ENCODE measurements around the gene MYEOV. TPM values are rescaled to one million over a fixed set of nuclear protein-coding genes. Genes with fewer than 3 reads are reported as not detected.

The MYEOV gene
- total and polyA plus RNA-seq, 9 of the 15 experiments (the other 6 are each of a cell fraction or from before 2014, with no cell fraction given), result 10.2 to 133 (median 32.2) TPM

- TF ChIP-seq, protein P1, sequence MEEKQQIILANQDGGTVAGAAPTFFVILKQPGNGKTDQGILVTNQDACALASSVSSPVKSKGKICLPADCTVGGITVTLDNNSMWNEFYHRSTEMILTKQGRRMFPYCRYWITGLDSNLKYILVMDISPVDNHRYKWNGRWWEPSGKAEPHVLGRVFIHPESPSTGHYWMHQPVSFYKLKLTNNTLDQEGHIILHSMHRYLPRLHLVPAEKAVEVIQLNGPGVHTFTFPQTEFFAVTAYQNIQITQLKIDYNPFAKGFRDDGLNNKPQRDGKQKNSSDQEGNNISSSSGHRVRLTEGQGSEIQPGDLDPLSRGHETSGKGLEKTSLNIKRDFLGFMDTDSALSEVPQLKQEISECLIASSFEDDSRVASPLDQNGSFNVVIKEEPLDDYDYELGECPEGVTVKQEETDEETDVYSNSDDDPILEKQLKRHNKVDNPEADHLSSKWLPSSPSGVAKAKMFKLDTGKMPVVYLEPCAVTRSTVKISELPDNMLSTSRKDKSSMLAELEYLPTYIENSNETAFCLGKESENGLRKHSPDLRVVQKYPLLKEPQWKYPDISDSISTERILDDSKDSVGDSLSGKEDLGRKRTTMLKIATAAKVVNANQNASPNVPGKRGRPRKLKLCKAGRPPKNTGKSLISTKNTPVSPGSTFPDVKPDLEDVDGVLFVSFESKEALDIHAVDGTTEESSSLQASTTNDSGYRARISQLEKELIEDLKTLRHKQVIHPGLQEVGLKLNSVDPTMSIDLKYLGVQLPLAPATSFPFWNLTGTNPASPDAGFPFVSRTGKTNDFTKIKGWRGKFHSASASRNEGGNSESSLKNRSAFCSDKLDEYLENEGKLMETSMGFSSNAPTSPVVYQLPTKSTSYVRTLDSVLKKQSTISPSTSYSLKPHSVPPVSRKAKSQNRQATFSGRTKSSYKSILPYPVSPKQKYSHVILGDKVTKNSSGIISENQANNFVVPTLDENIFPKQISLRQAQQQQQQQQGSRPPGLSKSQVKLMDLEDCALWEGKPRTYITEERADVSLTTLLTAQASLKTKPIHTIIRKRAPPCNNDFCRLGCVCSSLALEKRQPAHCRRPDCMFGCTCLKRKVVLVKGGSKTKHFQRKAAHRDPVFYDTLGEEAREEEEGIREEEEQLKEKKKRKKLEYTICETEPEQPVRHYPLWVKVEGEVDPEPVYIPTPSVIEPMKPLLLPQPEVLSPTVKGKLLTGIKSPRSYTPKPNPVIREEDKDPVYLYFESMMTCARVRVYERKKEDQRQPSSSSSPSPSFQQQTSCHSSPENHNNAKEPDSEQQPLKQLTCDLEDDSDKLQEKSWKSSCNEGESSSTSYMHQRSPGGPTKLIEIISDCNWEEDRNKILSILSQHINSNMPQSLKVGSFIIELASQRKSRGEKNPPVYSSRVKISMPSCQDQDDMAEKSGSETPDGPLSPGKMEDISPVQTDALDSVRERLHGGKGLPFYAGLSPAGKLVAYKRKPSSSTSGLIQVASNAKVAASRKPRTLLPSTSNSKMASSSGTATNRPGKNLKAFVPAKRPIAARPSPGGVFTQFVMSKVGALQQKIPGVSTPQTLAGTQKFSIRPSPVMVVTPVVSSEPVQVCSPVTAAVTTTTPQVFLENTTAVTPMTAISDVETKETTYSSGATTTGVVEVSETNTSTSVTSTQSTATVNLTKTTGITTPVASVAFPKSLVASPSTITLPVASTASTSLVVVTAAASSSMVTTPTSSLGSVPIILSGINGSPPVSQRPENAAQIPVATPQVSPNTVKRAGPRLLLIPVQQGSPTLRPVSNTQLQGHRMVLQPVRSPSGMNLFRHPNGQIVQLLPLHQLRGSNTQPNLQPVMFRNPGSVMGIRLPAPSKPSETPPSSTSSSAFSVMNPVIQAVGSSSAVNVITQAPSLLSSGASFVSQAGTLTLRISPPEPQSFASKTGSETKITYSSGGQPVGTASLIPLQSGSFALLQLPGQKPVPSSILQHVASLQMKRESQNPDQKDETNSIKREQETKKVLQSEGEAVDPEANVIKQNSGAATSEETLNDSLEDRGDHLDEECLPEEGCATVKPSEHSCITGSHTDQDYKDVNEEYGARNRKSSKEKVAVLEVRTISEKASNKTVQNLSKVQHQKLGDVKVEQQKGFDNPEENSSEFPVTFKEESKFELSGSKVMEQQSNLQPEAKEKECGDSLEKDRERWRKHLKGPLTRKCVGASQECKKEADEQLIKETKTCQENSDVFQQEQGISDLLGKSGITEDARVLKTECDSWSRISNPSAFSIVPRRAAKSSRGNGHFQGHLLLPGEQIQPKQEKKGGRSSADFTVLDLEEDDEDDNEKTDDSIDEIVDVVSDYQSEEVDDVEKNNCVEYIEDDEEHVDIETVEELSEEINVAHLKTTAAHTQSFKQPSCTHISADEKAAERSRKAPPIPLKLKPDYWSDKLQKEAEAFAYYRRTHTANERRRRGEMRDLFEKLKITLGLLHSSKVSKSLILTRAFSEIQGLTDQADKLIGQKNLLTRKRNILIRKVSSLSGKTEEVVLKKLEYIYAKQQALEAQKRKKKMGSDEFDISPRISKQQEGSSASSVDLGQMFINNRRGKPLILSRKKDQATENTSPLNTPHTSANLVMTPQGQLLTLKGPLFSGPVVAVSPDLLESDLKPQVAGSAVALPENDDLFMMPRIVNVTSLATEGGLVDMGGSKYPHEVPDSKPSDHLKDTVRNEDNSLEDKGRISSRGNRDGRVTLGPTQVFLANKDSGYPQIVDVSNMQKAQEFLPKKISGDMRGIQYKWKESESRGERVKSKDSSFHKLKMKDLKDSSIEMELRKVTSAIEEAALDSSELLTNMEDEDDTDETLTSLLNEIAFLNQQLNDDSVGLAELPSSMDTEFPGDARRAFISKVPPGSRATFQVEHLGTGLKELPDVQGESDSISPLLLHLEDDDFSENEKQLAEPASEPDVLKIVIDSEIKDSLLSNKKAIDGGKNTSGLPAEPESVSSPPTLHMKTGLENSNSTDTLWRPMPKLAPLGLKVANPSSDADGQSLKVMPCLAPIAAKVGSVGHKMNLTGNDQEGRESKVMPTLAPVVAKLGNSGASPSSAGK (IDR thresholded peaks at IDR 0.05), result no peak
- no peak for TF ChIP-seq ZFP30 (CRISPR knock-in tag; IDR thresholded peaks at IDR 0.05; ENCODE audit: borderline replicate concordance)
- TF ChIP-seq ZNF174 (CRISPR knock-in tag; IDR thresholded peaks at IDR 0.05), result no peak
- TF ChIP-seq RBM15 (IDR thresholded peaks at IDR 0.05; ENCODE audit: insufficient read depth, low read length), result no peak
These were observed 31.5 kb downstream of the MYEOV start (continued) for GRCh38 chr11:69325446-69325845.

Measured in K562 (cell line).